Loucy (cell line): ENCODE measurements around the gene IGFBP2.

ENCODE experiments used
- EZH2phosphoT487 ChIP-seq: fragments of 200-600 bp; IDR thresholded peaks from 2 replicates; pipeline ENCODE4 v1.6.1; 2018; ENCODE audit warnings: antibody characterized with exemption, mild to moderate bottlenecking, moderate library complexity, borderline replicate concordance
- TF ChIP-seq, protein P1 (sequence below): fragments of 200-600 bp; sonication (generic); conservative IDR thresholded peaks from 2 replicates; pipeline ENCODE4 v1.5.1; 2014; ENCODE audit warnings: mild to moderate bottlenecking, antibody characterized with exemption, low read length

DNA sequence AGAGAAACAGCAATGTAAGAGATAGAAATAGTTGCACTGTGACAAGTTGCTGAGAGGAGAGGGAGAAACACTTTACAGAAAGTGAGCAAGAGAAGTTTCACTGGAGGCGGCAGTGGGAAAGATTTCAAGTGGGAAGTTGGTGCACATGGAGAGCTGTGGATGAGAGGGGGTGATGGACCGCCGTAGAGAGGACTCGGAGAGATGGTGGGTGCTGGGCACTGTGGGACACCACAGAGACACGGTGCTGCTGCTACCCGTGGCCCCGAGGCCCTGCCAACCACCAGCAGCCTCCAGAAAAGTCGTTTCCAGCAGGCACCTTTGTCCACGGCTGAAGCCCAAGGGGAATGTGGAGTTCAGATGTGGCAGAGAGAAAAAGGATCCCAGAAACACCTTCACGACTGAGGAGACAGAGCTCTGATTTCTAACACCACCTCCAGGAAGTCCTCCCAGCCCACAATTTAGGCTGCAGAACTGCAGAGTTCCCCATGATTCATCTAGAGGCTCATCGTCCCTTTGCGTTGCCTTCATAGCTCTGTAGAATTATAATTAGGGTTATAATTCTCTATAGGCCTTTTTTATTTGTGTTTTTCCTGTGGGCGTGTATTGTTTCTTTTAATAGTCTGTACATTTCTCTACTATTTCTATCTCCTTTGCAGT is 15.9 kb upstream of the IGFBP2 start:
- TF ChIP-seq, protein P1, sequence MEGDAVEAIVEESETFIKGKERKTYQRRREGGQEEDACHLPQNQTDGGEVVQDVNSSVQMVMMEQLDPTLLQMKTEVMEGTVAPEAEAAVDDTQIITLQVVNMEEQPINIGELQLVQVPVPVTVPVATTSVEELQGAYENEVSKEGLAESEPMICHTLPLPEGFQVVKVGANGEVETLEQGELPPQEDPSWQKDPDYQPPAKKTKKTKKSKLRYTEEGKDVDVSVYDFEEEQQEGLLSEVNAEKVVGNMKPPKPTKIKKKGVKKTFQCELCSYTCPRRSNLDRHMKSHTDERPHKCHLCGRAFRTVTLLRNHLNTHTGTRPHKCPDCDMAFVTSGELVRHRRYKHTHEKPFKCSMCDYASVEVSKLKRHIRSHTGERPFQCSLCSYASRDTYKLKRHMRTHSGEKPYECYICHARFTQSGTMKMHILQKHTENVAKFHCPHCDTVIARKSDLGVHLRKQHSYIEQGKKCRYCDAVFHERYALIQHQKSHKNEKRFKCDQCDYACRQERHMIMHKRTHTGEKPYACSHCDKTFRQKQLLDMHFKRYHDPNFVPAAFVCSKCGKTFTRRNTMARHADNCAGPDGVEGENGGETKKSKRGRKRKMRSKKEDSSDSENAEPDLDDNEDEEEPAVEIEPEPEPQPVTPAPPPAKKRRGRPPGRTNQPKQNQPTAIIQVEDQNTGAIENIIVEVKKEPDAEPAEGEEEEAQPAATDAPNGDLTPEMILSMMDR = no peak
- no peak for TF ChIP-seq EZH2phosphoT487
